Activated CD4-positive, alpha-beta T cell treated with anti-CD3 and anti-CD28 coated beads for 1 hour (primary cell): Measurements from ENCODE around the gene IGF2R.
"Not testable (repeated sequence)": the region's sequence is repeated elsewhere in the genome, so short reads cannot be mapped to it uniquely, and the experiment has no call there.

Experiments
- DNase-seq: peaks from one replicate; pipeline ENCODE4 v3.0.0-alpha.2; 2020

Gene IGF2R

DNA sequence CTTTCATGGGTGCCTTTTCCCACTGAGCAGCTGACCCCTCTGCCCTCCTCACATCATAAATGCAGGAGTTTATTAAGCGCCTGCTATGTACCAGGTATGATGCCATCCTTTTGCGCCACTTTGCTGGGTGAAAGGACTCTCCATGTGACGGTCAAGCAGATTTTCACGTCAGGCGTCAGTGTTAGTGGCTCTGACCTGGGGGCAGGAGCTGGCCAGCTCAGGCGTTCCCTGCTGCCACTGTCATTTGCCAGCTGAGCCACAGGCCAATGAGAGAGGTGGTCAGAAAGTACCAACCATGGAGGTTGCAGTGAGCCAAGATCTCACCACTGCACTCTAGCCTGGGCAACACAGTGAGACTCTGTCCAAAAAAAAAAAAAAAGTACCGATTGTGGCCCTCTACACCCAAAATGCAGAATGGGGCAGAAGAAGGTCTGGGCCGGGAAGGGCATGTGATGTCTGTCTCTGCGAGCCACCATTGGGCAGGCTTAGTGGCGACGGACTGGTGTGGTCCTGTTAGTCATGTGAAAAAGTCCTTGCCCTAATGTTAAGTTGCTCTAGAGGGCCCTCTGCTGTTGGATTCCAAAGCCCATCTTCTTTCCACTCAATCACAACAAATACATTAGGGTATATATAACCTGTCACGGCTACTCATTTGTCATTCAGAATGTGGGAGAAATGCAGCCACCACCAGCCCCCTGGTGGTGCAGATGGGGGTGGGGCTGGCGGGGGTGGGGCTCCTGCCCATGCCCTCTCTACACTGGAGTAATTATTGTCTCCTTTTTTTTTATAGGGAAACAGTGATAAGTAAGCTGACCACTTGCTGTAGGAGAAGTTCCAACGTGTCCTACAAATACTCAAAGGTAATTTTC, 134.3 kb downstream of the IGF2R start:
- DNase-seq, result no peak

DNA sequence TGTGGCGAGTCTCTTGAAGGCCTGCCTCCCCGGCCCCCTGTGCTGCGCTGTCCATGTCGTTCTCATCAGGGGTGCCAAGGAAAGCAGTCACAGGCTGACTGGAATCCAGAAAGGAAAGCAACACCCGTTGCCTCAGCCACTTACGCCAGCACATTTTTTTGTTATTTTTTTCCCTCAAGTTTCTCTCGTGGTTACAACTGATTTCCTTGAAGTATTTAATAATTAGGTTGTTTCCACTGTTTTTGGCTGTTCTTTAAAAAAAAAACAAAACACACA, 134.9 kb downstream of the IGF2R start:
- DNase-seq, result no peak

DNA sequence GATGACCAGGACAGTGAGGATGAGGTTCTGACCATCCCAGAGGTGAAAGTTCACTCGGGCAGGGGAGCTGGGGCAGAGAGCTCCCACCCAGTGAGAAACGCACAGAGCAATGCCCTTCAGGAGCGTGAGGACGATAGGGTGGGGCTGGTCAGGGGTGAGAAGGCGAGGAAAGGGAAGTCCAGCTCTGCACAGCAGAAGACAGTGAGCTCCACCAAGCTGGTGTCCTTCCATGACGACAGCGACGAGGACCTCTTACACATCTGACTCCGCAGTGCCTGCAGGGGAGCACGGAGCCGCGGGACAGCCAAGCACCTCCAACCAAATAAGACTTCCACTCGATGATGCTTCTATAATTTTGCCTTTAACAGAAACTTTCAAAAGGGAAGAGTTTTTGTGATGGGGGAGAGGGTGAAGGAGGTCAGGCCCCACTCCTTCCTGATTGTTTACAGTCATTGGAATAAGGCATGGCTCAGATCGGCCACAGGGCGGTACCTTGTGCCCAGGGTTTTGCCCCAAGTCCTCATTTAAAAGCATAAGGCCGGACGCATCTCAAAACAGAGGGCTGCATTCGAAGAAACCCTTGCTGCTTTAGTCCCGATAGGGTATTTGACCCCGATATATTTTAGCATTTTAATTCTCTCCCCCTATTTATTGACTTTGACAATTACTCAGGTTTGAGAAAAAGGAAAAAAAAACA, 136.1 kb downstream of the IGF2R start:
- DNase-seq, result no peak

DNA sequence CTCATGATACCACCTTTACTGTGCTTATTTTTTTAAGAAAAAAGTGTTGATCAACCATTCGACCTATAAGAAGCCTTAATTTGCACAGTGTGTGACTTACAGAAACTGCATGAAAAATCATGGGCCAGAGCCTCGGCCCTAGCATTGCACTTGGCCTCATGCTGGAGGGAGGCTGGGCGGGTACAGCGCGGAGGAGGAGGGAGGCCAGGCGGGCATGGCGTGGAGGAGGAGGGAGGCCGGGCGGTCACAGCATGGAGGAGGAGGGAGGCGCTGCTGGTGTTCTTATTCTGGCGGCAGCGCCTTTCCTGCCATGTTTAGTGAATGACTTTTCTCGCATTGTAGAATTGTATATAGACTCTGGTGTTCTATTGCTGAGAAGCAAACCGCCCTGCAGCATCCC, 137.1 kb downstream of the IGF2R start:
- DNase-seq, result no peak

DNA sequence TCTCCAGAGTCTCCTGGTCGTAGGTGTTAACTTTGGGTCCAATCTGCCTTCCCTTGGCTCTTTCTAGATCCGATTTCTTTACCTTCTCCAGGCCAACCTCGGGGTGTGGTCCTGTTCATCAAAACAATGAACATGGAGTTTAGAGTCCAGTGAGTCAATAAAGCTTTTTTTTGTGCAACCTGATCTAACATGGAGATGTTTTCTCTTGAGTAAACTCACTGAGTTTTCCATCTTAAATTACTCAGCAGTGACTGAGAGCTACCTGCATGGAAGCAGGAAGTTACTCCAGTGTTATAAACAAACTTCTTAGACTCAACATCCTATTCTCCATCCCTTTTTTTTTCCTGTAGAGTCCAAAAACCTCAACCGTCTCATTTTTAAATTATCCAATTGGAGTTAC, 137.8 kb downstream of the IGF2R start:
- DNase-seq, result no peak

DNA sequence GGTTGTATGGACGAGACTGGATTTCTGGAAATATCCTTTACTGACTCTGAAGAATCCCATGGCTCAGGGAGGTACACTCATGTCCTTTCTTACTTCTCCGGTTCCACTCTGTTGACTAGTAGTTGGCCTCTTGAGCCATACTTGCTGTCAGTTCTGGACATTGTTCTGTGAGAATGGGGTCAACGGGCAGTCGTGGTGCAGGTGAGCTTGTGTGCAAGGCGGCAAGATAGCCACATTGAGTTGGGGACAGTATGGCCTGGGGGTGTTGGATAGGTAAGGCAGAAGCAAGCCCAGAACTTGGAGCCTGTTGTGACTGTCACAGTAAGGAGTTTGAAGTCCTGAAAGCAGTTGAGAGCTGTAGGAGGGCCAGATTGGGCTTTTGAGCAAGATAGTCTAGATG, 139.2 kb downstream of the IGF2R start:
- no peak for DNase-seq

DNA sequence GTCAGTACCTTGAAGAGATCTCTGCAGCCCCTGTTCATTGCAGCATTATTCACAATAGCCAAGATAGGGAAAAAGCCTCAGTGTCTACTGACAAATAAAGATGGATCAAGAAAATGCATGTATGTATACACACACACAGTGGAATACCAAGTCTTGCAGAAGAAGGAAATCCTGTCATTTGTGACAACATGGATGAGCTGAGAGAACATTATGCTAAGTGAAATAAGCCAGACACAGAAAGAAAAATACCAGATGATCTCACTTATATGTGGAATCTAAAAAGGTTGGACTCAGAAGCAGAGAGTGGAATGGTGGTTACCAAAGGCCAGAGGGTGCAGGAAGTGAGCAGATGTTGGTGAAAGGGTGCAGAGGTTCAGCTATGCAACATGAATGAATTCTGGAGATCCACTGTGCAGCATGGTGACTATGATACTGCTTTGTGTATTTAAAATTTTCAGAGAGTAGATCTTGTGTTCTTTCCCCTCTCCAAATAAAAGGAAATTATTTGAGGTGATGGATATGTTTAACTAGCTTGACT, 141.8 kb downstream of the IGF2R start:
- DNase-seq, result no peak

DNA sequence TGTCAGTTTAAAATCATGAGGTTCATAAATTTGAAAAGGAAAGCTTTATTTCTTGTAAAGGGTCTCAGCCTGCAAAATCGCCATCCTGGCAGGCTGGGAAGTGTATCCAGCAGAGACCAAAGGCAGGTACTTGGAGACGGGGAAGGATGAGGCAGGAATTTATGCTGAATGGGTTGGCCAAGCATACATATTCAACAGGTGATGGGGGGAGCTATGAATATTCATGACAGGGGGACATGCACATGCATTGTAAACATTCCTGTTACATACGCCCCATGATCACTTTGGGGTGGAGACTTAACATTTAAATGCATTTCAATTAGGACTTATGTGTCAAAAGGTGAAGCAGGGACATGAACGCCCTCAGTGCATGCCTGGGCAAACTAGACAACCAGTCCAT, 142.9 kb downstream of the IGF2R start:
- no peak for DNase-seq

DNA sequence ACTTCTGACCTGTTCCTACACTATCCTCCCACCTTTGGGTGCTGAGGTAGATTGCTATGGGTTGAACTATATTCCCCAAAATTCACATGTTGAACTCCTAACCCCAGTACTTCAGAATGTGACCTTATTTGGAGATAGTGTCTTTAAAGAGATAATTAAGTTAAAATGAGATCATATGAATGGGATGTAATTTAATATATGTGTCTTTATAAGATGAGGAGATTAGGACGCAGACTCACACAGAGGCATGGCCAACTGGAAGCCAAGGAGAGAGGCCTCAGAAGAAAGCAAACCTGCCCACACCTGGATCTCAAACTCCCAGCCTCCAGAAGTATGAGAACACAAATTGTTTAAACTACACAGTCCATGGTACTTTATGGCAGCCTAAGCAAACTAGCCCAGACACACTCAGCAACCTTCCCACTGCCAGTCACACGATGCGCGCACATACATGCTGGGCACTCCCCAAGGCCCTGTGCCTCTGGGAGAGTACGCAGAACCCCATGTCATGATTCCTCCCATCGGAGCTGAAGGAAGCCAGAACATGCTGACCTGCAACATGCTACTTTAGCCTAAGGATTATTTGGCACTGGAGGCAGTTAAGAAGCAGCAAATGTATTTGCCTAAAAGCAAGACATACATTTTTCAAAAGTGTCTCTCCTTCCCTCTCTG, 143.9 kb downstream of the IGF2R start:
- no peak for DNase-seq

DNA sequence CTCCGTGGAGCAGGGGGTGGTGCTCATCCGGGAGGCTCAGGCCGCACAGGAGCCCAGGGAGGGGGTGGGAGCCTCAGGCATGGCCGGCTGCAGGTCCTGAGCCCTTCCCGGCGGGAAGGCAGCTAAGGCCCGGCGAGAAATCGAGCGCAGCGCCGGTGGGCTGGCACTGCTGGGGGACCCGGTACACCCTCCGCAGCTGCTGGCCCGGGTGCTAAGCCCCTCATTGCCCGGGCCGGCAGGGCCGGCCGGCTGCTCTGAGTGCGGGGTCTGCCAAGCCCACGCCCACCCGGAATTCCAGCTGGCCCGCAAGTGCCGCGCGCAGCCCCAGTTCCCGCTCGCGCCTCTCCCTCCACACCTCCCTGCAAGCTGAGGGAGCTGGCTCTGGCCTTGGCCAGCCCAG, 145.7 kb downstream of the IGF2R start:
- DNase-seq, result not testable (repeated sequence)

DNA sequence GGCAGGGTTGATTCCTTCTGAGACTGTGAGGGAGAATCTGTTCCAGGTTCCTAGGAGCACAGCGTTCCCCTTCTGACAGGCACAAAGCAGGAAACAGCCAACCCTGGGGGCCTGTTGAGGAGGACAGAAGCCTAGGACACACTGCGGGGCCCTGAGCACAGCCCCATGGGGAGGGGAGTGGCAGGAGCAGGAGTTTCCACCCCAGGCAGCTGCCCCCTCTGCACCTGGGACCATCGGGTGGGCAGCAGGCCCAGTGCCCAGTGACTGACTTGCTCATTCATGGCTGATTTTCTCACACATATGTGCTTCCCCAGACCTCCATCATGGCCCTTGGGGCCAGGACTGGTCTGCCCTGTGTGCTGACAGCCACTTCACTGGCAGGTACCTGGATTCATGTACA, 146.5 kb downstream of the IGF2R start:
- DNase-seq, result no peak

DNA sequence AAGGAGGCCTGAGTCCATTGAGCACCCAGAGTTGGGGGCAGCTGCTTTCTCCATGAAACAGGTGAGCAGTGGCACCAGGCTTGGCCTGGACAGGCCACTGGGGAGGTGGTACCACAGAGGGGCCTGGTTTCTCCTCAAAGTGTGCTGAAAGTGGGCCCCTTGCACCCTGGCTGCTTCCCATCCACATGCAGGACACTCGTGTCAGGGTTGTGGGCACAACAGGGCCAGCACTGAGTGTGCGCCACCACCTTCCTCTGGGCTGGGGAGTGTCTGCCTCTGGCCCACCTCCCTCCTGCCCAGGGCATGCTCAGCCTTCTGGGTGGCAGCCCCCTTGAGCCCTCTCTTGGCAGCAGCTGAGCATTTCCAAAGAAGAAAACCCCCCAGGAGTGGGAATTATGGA, 147.5 kb downstream of the IGF2R start:
- DNase-seq, result no peak

DNA sequence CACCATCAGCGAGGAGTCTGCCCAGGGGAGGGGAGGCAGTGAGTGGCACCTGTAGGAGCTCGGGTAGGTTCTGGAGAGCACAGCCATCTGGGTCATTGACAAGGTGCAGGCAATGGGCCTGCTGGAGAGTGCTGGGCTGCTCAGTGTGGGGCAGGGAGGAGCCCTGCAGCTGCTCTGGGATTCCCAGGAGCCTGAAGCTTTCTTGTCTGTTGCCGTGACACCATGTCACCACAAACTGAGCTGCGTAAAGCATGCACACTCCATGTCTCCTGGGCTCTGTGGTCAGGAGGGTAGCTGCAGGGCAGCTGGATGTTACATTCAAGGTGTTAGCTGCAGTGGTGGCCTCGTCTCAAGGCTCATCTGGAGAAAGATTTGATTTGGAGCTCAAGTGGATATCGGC, 148.3 kb downstream of the IGF2R start:
- no peak for DNase-seq

DNA sequence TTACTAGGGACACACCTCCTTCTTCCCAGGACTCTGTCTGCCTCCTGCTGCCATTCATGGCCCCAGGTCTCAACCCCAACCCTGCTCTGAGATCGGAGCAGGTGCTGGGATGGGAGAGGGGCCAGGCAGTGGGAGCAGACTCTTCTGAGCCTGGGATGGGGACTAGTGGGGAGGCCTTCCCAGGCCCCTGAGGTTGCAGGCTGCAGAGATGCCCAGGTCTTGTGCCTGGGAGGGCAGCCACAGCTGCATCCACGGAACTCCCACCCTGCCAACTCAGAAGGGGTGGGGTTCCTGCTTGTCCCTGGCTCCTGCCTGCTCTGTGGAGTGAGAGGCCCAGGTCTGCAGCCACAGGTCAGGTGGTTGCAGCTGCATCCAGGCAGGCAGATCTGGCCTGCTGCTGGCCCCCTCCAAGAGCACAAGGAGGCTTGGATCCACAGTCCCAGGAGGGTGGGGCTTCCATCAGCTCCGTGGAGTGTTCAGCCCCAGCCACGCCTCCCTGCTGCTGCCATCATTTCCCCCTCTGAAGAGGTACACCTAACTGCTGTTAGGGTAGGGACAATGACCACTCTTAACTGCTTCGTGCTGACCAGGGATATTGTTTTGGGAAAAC, 149.8 kb downstream of the IGF2R start:
- DNase-seq, result no peak

DNA sequence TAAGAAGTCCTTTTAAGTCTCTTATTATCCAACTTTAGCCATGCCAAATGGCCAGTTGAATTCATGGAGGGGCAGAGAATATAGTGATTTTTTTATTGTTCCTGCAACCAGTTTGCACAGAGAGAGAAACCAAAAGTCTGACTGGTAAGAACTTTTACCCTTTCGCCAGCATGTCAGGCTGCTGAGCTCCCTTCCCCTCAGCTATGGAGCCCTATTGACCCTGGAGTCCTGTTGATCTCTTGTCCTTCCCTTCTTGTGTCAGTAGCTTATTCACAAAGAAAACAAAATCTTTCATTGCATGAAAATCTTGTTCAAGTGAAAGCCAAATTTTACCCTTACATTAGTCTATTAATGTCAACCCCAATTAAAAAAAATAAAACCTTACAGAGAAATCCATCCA, 151.2 kb downstream of the IGF2R start:
- DNase-seq, result no peak

DNA sequence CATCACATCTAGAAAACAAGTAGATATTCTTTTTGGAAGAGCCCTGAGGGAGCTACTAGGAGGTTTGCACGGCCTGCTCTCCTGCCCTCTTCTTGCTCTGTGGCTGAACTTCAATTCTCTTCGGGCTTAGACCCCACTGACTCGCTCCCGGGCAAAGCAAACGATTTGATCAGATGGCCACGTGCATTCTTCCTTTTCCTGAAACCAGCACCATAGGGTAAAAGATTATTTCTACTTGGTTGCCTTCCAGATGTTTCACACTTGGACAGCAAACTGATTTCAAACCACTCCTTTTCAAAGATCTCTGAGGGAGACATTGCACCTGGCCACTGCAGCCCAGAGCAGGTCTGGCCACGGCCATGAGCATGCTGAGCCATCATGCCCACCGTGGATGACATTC, 152.7 kb downstream of the IGF2R start, which contains the start of gene SLC22A1:
Gene SLC22A1, plus strand, starts transcription at position 258 of the 400 bp plus-strand sequence. Its CDS starts 121 bp downstream, at position 379.
- DNase-seq, result no peak

DNA sequence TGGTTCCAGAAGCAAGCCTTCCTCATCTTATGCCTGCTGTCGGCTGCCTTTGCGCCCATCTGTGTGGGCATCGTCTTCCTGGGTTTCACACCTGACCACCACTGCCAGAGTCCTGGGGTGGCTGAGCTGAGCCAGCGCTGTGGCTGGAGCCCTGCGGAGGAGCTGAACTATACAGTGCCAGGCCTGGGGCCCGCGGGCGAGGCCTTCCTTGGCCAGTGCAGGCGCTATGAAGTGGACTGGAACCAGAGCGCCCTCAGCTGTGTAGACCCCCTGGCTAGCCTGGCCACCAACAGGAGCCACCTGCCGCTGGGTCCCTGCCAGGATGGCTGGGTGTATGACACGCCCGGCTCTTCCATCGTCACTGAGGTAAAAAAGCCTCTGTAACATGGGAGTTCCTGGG, 153.1 kb downstream of the IGF2R start:
- no peak for DNase-seq

DNA sequence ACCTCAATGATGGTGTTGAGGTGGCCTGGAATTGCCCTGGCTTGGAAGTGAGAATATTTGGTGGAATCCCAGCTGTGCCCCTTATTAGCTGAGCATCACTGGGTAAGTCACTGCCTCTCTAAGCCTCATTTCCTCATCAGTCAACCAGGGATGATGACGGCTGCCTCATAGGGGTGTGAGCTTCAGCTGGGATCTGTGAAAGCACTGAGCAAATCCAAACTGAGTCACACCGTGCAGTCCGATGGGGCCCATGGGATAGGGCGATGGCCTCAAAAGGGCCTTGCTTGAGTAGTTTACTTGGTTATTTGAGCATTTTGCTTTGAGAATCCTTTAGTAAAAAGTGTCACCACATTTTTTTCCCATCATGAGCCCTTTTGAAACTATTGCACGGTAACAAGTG, 153.9 kb downstream of the IGF2R start:
- no peak for DNase-seq

DNA sequence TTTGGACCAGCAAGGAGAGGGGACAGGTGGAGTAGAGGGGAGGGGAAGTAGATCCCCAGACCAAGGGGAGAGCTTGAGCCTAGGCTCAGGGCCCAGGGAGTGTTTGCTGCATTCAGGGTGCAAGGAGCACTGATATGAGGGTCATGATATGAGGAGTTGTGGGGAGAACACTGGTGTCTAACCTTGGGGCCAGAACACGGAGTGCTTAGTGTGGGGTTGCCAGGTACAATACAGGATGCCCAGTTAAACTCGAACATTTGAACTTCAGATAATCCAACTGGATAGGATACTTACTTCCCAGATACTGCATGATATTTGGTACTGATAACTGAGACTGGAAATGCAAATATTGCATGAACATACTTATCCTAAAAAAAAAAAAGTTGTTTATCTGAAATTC, 155.1 kb downstream of the IGF2R start:
- DNase-seq, result no peak

DNA sequence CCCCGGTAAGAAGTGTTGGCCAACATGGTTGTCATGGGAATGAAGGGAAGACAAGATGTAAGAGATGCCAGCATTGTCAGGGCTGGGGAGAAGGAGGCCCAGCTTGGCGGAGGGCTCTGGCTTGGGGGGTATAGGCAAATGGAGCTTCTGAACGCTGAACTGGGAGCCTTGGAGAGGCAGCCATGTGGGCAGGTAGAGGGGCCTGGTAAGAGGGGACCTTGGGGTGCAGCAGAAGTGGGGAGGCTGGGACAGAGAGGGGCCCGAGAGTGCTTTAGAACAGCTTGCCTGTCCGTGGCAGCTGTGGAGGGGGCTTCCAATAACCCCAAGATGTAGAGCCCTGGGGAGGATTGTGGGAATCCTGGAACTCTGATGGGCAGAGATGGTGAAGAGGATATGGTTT, 155.7 kb downstream of the IGF2R start:
- DNase-seq, result no peak

DNA sequence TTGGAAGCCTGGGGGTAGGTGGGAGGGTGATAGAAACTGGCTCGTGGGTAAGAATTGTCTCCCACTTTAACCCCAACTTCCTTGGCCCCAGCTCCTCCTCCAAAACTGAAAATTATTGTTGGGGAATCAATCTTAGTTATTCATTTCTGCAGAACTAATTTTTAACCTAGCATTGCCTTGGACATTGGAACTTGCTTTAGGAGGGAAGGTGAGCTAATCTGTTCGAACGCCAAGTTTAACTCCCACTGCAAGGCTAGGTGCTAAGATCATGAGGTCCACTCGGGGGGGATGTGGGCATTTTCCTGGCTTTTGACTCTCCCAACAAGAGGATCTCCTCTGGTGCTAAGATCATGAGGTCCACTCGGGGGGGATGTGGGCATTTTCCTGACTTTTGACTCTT, 156.2 kb downstream of the IGF2R start:
- DNase-seq, result not testable (repeated sequence)

DNA sequence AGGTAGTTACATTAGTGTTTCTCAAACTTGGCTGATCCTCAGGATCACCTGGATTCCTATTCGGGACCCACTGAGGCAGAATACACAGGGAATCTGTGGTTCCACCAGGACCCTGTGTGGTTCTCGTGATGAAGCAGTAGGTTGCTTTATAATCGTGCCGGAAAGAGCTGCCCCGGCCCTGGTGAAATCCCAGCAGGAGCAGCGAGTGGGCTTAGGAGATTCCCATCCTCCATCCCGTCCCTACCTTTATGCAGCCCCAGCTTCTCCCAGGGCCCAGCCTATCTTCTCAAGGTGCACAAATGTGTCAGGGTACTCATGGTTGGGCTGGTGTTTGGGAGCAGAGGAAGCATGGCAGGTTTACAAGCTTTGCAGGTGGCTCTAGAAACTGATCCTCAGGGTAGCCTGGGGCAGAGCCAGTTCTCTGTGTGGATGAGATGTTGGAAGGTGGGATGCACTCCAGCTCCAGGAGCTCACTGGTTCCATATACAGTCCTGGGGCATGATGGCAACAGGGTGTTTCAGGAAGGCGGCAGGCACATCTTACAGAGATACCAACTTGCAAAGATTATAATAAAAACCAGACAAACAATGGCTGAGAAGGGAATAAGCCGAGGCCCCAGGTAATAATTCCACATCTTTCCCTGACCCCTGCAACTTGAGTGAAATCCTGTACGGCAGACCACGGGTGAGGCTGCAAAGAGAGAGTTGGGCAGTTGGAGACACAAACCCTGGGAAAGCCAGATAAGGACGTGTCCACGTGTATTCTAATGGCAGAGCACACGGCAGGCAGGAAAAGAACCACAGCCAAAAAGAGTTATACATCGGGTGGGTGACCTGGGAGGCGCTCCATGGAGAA, 158.6 kb downstream of the IGF2R start:
- no peak for DNase-seq
